Choroid plexus epithelial cell (primary cell): ENCODE measurements around the gene ZNF415.

Source experiments
- DNase-seq: peaks from one replicate; pipeline ENCODE4 v3.0.0-alpha.2; 2010; ENCODE audit warnings: low read depth
- H3K4me3 ChIP-seq: 2 replicates; pipeline ENCODE4 v1.5.1; 2011; ENCODE audit warnings: low read depth, mild to moderate bottlenecking, control low read depth, low read length, moderate library complexity
- CTCF ChIP-seq: conservative IDR thresholded peaks from 2 replicates; pipeline ENCODE4 v1.5.1; 2011; ENCODE audit warnings: low read depth, mild to moderate bottlenecking, control low read depth, inconsistent platforms, low read length, moderate library complexity

The ZNF415 gene

GRCh38 chr19:53091413-53092254 lies 41.1 kb downstream of the ZNF415 start:
- TF ChIP-seq CTCF, result no peak
- peak; percentile 71 for DNase-seq
- no peak overlapping the region for H3K4me3 ChIP-seq

- no peak for TF ChIP-seq CTCF
- peak; percentile 71 for DNase-seq
Observed at GRCh38 chr19:53088091-53088490, 44.6 kb downstream of the ZNF415 start.

GRCh38 chr19:53086949-53087348 lies 45.8 kb downstream of the ZNF415 start:
- no peak for TF ChIP-seq CTCF
- no peak overlapping the region for H3K4me3 ChIP-seq
- peak; percentile 95 for DNase-seq

More at GRCh38 chr19:53088091-53088490, 44.6 kb downstream of the ZNF415 start:
- H3K4me3 ChIP-seq, result no peak overlapping the region

- no peak overlapping the region for H3K4me3 ChIP-seq
- no peak for TF ChIP-seq CTCF
Observed at GRCh38 chr19:53085496-53085895, 47.2 kb downstream of the ZNF415 start.

GRCh38 chr19:53082929-53083328 lies 49.8 kb downstream of the ZNF415 start:
- no peak for DNase-seq
- no peak for TF ChIP-seq CTCF
- no peak overlapping the region for H3K4me3 ChIP-seq

More at GRCh38 chr19:53085496-53085895, 47.2 kb downstream of the ZNF415 start:
- DNase-seq, result no peak

- no peak overlapping the region for H3K4me3 ChIP-seq
- TF ChIP-seq CTCF, result no peak
- DNase-seq, result no peak
Observed at GRCh38 chr19:53079313-53079924, 53.3 kb downstream of the ZNF415 start.

- TF ChIP-seq CTCF, result no peak
- no peak for DNase-seq
- no peak overlapping the region for H3K4me3 ChIP-seq
Observed at GRCh38 chr19:53078668-53079067, 54.0 kb downstream of the ZNF415 start.
